Inflammatory macrophage treated with lipopolysaccharide for 1 hour (primary cell): ENCODE data around the gene EID2B.

ENCODE experiments used
- DNase-seq, 2 donors: peaks; one replicate each; pipeline ENCODE4 v3.0.0-alpha.2; 2020 to 2022

Gene EID2B

DNA sequence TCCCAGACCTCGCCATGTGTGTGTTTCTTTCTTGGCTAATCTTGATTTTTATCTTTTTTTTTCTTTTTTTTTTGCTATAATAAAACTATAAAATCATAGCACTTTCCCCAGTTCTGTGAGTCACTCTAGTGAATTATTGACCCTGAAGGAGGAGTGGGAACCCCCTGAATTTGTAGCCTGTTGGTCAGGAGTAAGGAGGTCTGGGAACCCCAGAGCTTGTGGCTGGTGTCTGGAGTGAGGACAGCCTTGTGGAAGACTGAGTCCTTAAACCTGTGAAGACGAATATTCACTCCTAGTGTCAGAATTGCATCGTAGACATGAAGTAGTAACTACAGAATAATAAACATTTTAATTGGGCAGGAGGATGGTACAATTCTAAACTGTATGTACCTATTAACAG lies 7.4 kb downstream of the EID2B start:
- DNase-seq, result no peak

DNA sequence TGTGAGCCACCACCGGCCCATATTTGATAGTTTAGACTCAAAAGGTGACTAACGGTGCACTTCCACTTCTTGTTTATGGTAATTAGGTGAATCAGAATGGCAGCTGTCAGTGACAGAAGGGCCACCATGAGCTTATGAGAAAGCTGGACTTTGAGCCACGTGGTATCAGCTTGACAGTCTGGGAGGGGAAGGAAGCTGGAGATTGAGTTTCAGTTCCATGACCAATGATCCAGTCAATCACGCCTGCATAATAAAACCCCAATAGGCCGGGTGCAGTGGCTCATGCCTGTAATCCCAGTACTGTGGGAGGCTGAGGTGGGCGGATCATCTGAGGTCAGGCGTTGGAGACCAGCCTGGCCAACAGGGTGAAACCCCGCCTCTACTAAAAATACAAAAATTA lies 8.2 kb downstream of the EID2B start:
- DNase-seq, result peak; percentile 77 to 92

DNA sequence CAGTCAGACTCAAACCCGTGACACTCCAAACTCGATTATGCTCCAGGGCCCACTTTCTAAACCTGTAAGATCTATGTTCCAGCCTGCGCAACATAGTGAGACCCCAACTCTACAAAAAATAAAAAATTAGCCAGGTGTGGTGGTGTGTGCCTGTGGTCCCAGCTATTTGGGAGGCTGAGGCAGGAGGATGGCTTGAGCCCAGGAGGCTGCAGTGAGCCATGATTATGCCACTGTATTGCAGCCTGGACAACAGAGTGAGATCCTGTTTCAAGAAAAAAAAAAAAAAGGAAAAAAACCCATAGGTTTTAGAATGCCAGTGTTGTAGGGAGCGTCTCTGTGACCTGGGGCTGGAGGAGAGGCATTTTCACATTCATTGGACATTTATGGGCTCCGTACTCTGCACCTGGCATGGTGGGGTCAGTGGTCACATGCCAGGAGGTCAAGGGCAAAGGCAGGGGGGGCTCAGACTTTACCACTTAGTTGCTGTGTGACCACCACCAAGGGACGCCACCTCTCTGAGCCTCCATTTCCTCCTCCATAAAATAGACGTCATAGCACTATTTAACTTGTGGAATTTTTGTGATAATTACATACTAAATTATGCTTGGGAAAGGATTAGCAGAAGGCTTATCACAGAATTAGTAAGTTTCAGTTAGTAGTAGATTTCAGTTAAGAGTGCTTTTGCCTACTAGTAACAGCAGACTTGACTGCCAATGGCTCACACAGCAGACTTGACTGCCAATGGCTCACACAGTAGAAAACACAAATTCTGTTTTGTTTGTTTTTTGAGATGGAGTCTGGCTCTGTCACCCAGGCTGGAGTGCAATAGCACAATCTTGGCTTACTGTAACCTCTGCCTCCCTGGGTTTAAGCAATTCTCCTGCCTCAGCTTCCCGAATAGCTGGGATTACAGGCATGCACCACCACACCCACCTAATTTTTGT lies 11.8 kb downstream of the EID2B start:
- DNase-seq, result no peak

- DNase-seq, result no peak
These were observed 13.7 kb downstream of the EID2B start for GRCh38 chr19:39518975-39519374.

DNA sequence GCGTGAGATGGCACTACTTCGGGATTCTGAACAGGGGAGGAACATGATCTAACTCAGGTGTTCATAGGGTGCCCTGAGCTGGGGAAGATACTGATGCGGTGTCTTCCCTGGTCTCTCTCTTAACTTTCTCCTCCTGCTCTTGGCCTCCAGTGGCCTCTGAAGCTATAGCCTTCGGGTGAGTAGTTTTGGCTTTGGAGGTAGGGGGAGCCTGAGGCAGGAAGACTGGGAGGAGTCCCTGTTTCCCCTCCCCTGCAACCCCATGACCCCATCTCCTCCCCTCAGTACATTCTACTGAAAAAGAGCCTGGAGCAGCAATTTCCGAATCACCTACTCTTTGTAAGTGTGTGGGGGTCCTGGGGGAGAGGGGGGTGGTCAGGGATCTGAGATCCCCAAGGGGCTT lies 14.2 kb downstream of the EID2B start:
- DNase-seq, result no peak

DNA sequence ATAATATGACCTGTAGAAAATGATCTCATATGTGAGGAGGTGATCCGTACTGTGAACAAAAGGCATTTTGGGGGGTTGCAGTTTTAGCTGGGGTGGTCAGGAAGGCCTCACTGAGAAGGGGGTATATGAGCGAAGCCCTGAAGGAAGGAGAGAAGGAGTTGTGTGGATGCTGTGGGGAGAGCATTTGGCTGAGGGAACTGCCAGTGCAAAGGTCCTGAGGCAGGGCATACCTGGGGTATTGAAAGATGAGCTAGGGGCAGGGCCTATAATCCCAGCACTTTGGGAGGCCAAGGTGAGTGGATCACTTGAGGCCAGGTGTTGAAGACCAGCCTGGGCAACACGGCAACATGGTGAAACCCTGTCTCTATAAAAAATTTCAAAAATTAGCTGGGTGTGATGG lies 15.2 kb downstream of the EID2B start:
- DNase-seq, result no peak

- DNase-seq, result no peak
These were observed 16.4 kb downstream of the EID2B start for GRCh38 chr19:39516270-39516669.

- no peak for DNase-seq
These were observed 17.0 kb downstream of the EID2B start for GRCh38 chr19:39515551-39516191.

- DNase-seq, result no peak
These were observed 17.7 kb downstream of the EID2B start, which contains the start of gene SELENOV for GRCh38 chr19:39514840-39515550. Gene SELENOV, plus strand, starts transcription at chr19:39515139. Its CDS starts 74 bp downstream, at chr19:39515213.

DNA sequence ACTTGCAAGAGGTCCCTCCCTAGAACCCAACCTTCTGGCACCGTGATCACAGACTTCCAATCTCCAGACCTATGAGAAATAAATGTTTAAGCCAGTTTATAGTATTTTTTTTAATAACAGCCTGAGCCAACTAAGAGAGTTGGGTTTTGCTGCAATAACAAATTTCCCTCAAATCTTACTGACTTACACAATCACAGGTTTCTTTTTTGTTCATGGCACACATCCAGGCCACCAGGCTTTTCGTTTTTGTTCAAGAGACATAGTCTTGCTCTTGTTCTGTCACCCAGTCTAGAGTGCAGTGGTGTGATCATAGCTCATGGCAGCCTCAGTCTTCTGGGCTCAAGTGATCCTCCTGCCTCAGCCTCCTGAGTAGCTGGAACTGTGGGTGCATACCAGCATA lies 19.7 kb downstream of the EID2B start:
- DNase-seq, result peak; percentile 72 to 77

- no peak for DNase-seq
These were observed 23.4 kb downstream of the EID2B start for GRCh38 chr19:39509233-39509632.

DNA sequence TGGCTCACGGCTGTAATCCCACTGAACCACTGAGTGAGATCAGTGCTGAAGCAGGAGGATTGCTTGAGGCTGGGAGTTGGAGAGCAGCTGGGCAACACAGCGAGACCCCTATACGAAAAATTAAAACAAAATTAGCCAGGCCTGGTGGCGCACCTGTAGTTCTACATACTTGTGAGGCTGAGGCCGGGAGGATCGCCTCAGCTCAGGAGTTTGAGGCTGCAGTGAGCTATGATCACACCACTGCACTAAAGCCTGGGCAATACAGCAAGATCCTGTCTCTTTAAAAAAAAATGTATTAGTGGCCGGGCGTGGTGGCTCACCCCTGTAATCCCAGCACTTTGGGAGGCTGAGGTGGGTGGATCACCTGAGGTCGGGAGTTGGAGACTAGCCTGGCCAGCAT lies 24.0 kb downstream of the EID2B start:
- no peak for DNase-seq

DNA sequence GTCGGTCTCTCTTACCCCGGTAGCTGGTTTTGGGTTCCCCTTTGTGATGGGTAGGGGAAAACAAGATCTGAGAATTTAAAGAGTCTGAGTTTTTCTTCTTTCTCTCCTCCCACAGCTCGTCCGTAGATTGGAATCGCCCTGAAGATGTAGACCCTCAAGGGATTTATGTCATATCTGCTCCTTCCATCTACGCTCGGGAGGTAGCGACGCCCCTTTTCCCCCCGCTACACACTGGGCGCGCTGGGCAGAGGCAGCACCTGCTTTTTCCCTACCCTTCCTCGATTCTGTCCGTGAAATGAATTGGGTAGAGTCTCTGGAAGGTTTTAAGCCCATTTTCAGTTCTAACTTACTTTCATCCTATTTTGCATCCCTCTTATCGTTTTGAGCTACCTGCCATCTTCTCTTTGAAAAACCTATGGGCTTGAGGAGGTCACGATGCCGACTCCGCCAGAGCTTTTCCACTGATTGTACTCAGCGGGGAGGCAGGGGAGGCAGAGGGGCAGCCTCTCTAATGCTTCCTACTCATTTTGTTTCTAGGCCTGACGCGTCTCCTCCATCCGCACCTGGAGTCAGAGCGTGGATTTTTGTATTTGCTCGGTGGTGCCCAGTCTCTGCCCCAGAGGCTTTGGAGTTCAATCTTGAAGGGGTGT lies 24.8 kb downstream of the EID2B start:
- DNase-seq, result no peak

DNA sequence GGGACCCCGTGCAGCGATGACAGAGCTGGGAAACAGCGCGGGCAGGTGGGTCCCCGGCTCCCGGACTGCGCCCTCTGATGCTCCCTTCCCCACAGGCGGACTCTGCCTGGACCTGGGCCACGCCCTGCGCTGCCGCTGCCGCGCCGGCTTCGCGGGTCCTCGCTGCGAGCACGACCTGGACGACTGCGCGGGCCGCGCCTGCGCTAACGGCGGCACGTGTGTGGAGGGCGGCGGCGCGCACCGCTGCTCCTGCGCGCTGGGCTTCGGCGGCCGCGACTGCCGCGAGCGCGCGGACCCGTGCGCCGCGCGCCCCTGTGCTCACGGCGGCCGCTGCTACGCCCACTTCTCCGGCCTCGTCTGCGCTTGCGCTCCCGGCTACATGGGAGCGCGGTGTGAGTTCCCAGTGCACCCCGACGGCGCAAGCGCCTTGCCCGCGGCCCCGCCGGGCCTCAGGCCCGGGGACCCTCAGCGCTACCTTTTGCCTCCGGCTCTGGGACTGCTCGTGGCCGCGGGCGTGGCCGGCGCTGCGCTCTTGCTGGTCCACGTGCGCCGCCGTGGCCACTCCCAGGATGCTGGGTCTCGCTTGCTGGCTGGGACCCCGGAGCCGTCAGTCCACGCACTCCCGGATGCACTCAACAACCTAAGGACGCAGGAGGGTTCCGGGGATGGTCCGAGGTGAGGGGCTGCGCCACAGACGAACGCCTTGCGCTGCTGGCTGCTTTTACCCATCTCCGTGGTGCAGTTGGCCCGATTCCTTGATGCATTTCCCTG lies 25.5 kb downstream of the EID2B start:
- peak in 1 of 2 donors; percentile 45 for DNase-seq

GRCh38 chr19:39506598-39506943 lies 26.1 kb downstream of the EID2B start:
- DNase-seq, result no peak

DNA sequence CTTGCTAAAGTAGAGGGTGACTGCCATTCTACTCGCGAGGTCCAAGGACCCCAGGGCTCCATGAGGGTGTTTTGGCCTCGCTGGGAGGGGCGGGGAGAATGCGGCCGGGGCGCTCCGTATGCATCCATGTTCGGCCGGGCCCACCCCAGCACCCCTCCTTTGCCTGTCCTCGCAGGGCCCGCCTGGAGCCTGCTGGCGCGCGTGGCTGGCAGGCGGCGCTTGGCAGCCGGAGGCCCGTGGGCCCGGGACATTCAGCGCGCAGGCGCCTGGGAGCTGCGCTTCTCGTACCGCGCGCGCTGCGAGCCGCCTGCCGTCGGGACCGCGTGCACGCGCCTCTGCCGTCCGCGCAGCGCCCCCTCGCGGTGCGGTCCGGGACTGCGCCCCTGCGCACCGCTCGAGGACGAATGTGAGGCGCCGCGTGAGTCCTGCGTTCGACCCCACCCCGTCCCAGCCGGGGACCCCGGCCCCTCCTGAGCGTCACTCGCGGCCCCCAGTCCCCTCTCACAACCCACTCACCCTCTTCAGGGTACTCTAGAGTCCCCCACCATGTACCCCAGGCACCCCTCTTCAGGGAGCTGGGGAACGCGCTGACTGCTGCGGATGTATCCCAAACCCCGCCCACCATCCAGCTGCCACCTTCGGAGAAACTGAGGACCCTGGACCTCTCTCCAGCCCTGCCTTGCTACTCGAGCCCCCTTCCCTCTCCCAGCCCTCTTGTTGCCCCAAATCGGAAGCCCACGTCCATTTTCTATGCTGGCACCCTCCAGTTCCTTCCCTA lies 29.8 kb downstream of the EID2B start:
- peak; percentile 72 to 84 for DNase-seq

- DNase-seq, result no peak
These were observed 31.3 kb downstream of the EID2B start for GRCh38 chr19:39501340-39501739.

- no peak for DNase-seq
These were observed 32.1 kb downstream of the EID2B start for GRCh38 chr19:39500543-39500942.

DNA sequence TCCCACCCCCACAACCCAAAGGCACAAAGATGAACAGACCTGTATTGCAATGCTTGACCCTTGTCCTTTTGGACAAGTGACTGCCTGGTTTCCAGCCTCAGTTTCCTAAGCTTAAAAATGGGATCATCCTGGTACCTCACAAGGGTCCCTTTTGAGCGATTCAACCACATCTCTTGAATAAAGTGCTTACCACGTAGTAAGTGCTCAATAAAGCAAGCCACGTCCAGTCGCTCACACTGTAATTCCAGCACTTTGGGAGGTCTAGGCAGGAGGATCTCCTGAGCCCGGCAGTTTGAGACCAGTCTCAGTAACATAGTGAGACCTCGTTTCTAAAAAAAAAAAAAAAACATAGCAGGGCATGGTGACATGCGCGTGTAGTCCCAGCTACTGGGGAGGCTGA lies 32.7 kb downstream of the EID2B start:
- no peak for DNase-seq

DNA sequence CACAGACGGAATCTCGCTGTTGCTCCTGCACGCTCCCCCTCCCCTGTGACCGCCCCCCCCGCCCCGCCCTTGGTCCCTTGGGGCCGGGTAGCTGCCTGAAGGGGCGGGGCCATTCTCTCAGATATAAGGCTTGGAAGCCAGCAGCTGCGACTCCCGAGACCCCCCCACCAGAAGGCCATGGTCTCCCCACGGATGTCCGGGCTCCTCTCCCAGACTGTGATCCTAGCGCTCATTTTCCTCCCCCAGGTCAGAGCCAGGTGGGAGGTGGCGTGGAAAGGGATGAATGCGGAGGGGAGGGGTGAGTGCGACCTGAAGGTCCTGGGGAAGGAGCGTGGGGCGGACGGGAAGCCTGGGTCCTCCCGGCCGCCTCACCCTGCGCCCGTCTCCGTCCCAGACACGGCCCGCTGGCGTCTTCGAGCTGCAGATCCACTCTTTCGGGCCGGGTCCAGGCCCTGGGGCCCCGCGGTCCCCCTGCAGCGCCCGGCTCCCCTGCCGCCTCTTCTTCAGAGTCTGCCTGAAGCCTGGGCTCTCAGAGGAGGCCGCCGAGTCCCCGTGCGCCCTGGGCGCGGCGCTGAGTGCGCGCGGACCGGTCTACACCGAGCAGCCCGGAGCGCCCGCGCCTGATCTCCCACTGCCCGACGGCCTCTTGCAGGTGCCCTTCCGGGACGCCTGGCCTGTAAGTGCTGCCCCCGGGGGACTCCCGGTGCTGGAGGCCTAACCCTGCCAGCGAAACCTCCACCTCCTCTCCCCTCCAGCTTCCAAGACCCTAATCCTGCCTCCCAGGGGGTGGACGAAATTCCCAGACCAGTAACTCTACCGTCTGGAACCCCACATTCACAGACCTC lies 33.6 kb downstream of the EID2B start, which contains the start of gene DLL3:
TSS of gene DLL3 (plus strand) at position 150 of the 845 bp plus-strand sequence. CDS start at position 178, 28 bp downstream.
- no peak for DNase-seq
